ENCODE data around the gene BYSL. TPM values are rescaled to one million over a fixed set of nuclear protein-coding genes. Genes with fewer than 3 reads are reported as not detected.

The BYSL gene
- total RNA-seq, 1 donor from 2014 or later = 16.9 TPM

- Histone ChIP-seq H3K36me3 (ENCODE audit: control insufficient read depth, insufficient read depth, low read length) (no peaks in the 10 kb centered on the region), H3K27me3 (ENCODE audit: control insufficient read depth, insufficient read depth, low read length) (no peaks in the 10 kb centered on the region), H3K4me3 (ENCODE audit: low read depth, low read length) (no peak overlapping the region)
- TF ChIP-seq CTCF (IDR thresholded peaks at IDR 0.05; ENCODE audit: insufficient read depth, low read length, poor library complexity, severe bottlenecking) = peak; percentile 31
- no peak for DNase-seq (ENCODE audit: low read depth)
These were observed 19.3 kb upstream of the BYSL start for GRCh38 chr6:41901882-41902519.

GRCh38 chr6:41909727-41910126 is 11.6 kb upstream of the BYSL start:
- H3K4me3 ChIP-seq (ENCODE audit: low read depth, low read length) = no peak overlapping the region
- no peak for DNase-seq (ENCODE audit: low read depth)
- no peak for TF ChIP-seq CTCF (IDR thresholded peaks at IDR 0.05; ENCODE audit: insufficient read depth, low read length, poor library complexity, severe bottlenecking)
- H3K36me3 ChIP-seq (ENCODE audit: control insufficient read depth, insufficient read depth, low read length) = no peaks in the 10 kb centered on the region
- no peaks in the 10 kb centered on the region for H3K27me3 ChIP-seq (ENCODE audit: control insufficient read depth, insufficient read depth, low read length)

GRCh38 chr6:41914343-41914742 is 7.0 kb upstream of the BYSL start:
- TF ChIP-seq CTCF (IDR thresholded peaks at IDR 0.05; ENCODE audit: insufficient read depth, low read length, poor library complexity, severe bottlenecking) = no peak
- no peak for DNase-seq (ENCODE audit: low read depth)
- H3K4me3 ChIP-seq (ENCODE audit: low read depth, low read length) = no peak overlapping the region
- H3K27me3 ChIP-seq (ENCODE audit: control insufficient read depth, insufficient read depth, low read length) = no peaks in the 10 kb centered on the region
- no peaks in the 10 kb centered on the region for H3K36me3 ChIP-seq (ENCODE audit: control insufficient read depth, insufficient read depth, low read length)

GRCh38 chr6:41914869-41915530 is 6.3 kb upstream of the BYSL start:
- Histone ChIP-seq H3K36me3 (ENCODE audit: control insufficient read depth, insufficient read depth, low read length) (no peaks in the 10 kb centered on the region), H3K27me3 (ENCODE audit: control insufficient read depth, insufficient read depth, low read length) (no peaks in the 10 kb centered on the region), H3K4me3 (ENCODE audit: low read depth, low read length) (no peak overlapping the region)
- no peak for DNase-seq (ENCODE audit: low read depth)
- no peak for TF ChIP-seq CTCF (IDR thresholded peaks at IDR 0.05; ENCODE audit: insufficient read depth, low read length, poor library complexity, severe bottlenecking)

GRCh38 chr6:41917528-41917927 is 3.8 kb upstream of the BYSL start:
- Histone ChIP-seq H3K4me3 (ENCODE audit: low read depth, low read length) (no peak overlapping the region), H3K27me3 (ENCODE audit: control insufficient read depth, insufficient read depth, low read length) (no peaks in the 10 kb centered on the region), H3K36me3 (ENCODE audit: control insufficient read depth, insufficient read depth, low read length) (no peaks in the 10 kb centered on the region)
- TF ChIP-seq CTCF (IDR thresholded peaks at IDR 0.05; ENCODE audit: insufficient read depth, low read length, poor library complexity, severe bottlenecking) = no peak
- DNase-seq (ENCODE audit: low read depth) = peak; percentile 90

- Histone ChIP-seq H3K4me3 (ENCODE audit: low read depth, low read length) (peak overlapping the region; percentile 98), H3K36me3 (ENCODE audit: control insufficient read depth, insufficient read depth, low read length) (peaks cover 2% of the 10 kb centered on the region), H3K27me3 (ENCODE audit: control insufficient read depth, insufficient read depth, low read length) (no peaks in the 10 kb centered on the region)
- no peak for DNase-seq (ENCODE audit: low read depth)
- no peak for TF ChIP-seq CTCF (IDR thresholded peaks at IDR 0.05; ENCODE audit: insufficient read depth, low read length, poor library complexity, severe bottlenecking)
These were observed 356 bp downstream of the BYSL start for GRCh38 chr6:41921712-41921998.
